Measurements from ENCODE around the gene PPARA. TPM values are rescaled to one million over a fixed set of nuclear protein-coding genes. Genes with fewer than 3 reads are reported as not detected.

PPARA gene
- total and polyA plus RNA-seq, 2 donors (not counting 3 experiments of a cell fraction or from before 2014, with no cell fraction given), result 3.1 to 10.7 TPM

- Histone ChIP-seq H3K79me2 (ENCODE audit: control insufficient read depth, insufficient read depth, low read length) (no peaks in the 10 kb centered on the region), H3K27me3 (ENCODE audit: control insufficient read depth in 2 of 2, insufficient read depth in 2 of 2, low read length in 2 of 2) (no peaks in the 10 kb centered on the region), H3K9ac (replicated peaks; ENCODE audit: extremely low read depth, insufficient read depth, low read length) (no peak overlapping the region), H3K4me3 (replicated peaks in 1 of 3; ENCODE audit: insufficient read depth in 1 of 3, low read depth in 1 of 3, low read length in 3 of 3) (no peak overlapping the region), H3K9me3 (replicated peaks; ENCODE audit: control insufficient read depth, insufficient read depth, low read length) (no peaks in the 10 kb centered on the region), H3K4me1 (ENCODE audit: control insufficient read depth, extremely low read depth, insufficient read depth, low read length) (peaks cover 6% of the 10 kb centered on the region), H2AFZ (ENCODE audit: low read depth, low read length) (no peak overlapping the region), H4K20me1 (replicated peaks; ENCODE audit: control insufficient read depth, extremely low read depth, insufficient read depth, low read length) (no peaks in the 10 kb centered on the region), H3K36me3 (ENCODE audit: control insufficient read depth in 2 of 2, extremely low read depth in 1 of 2, insufficient read depth in 2 of 2, low read length in 2 of 2) (no peaks in the 10 kb centered on the region), H3K4me2 (ENCODE audit: insufficient read depth, low read length) (no peak overlapping the region), H3K9me1 (replicated peaks; ENCODE audit: control insufficient read depth, extremely low read depth, insufficient read depth, low read length) (no peaks in the 10 kb centered on the region), H3K27ac (ENCODE audit: insufficient read depth, low read depth, low read length) (no peak overlapping the region)
- intact Hi-C loops (cut with micrococcal nuclease) (no loop called here), dilution Hi-C loops (cut with MboI; ENCODE audit: extremely low pct_ligation_motif_present, low sequenced_read_pairs) (no loop called here)
- BruUV-seq (replicated peaks), result no TSS peak
- ChIA-PET POLR2A (no interaction called here), CTCF (interaction anchor here (1.1 kb wide), 1 partner anchor 90 kb away, joined by 3 read pairs; the partner anchor contains the start of gene PKDREJ)
- FAIRE-seq (no peak), DNase-seq (ENCODE audit: low read depth, low spot score) (no peak)
- TF ChIP-seq MAX (IDR thresholded peaks at IDR 0.05; ENCODE audit: insufficient read depth, insufficient read length), result no peak
- no peak for TF ChIP-seq EZH2 (IDR thresholded peaks at IDR 0.05; ENCODE audit: borderline replicate concordance, low read depth, low read length, severe bottlenecking)
- TF ChIP-seq MYC (IDR thresholded peaks at IDR 0.05; ENCODE audit: low read depth, low read length), result no peak
- TF ChIP-seq POLR2A (IDR thresholded peaks at IDR 0.05; ENCODE audit: low read depth, low read length), result no peak
- TF ChIP-seq CTCF (IDR thresholded peaks at IDR 0.05; ENCODE audit: extremely low read depth in 1 of 2, insufficient read depth in 1 of 2, low read depth in 1 of 2, low read length in 2 of 2), result no peak
- no peak for TF ChIP-seq POLR2AphosphoS5 (IDR thresholded peaks at IDR 0.05; ENCODE audit: insufficient read depth, low read depth, low read length)
- no peak for TF ChIP-seq JUN (IDR thresholded peaks at IDR 0.05; ENCODE audit: borderline replicate concordance, insufficient read depth, insufficient read length, low read depth)
- TF ChIP-seq FOS (IDR thresholded peaks at IDR 0.05; ENCODE audit: borderline replicate concordance, insufficient read depth, low read length), result no peak
- TF ChIP-seq GATA2 (IDR thresholded peaks at IDR 0.05; ENCODE audit: insufficient read depth, insufficient read length, low read depth, low read length), result no peak
These were observed 22.8 kb downstream of the PPARA start for GRCh38 chr22:46173152-46173551.
